Activated CD4-positive, CD25-positive, alpha-beta regulatory T cell treated with anti-CD3 and anti-CD28 coated beads, Interleukin-2, amount 50 U/mL, for 24 hours (primary cell): ENCODE data around the gene CXCL8.
"Not testable (repeated sequence)": the region's sequence is repeated elsewhere in the genome, so short reads cannot be mapped to it uniquely, and the experiment has no call there.

ENCODE experiments used
- ATAC-seq, 2 donors: fragments of 150-1000 bp; cut with Tn5 transposase; one replicate each; pipeline ENCODE4 v1.10.0; 2021; ENCODE audit warnings: mild to moderate bottlenecking in 1 of 2, moderate library complexity in 1 of 2

Gene CXCL8

GRCh38 chr4:73743795-73744194, 3.4 kb downstream of the CXCL8 start:
- ATAC-seq, result no peak

DNA sequence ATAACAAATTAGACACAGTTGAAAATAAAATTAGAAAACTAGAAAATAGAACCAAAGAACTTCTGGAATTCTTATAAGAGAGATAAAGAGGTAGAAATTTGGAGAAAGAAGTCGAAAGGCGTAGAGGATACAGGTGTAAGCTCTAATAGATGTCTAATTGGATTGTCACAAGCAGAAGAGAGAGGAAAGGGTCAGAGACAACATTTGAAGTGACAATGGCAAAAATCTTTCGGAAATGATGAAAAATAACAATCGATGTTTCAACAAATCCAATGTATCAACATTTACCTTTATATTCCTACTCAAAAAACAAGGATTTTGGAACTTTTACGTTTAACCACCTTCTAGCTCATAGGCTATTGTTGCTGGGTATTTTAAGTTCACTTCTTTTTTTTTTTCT, 3.8 kb downstream of the CXCL8 start:
- no peak for ATAC-seq

GRCh38 chr4:73750730-73751129, 10.4 kb downstream of the CXCL8 start:
- ATAC-seq, result no peak

DNA sequence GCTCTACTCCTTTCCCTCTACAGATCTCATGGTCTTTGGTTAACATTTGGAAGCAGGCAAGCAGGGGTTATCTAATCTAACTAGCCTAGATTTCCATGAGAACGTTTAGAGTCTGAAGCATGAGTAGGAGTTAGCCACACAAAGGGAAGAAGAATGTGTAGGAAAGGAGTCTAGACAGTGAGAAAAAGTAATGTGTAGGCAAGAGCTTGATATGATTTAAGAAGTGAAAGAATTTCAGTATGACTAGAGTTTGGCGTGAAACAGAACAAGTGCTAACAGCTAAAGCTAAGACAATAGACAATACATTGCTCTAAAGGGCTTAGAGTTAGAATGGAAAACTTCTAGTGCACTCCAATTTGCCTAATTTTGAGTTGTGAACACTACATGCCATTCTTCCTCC, 10.8 kb downstream of the CXCL8 start:
- ATAC-seq, result no peak

- no peak for ATAC-seq
These were observed 11.5 kb downstream of the CXCL8 start for GRCh38 chr4:73751830-73752229.

DNA sequence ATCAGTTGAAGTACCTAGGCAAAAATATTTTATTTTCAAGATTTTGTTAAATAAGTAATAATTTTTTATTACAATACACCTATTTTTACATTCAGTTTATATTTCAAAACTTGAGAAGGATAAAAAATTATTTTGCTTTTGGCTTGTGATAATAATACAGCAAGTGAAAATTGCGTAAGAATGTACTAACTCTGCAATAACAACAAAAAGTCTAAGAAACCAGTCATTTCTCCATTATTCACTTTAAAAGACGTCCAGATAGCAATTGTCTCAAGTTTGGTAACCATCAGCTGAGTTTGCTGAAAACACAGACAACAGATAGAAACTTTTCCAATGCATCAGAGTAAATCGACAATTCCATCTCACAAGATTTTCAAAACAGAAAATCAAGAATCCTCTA, 12.1 kb downstream of the CXCL8 start:
- no peak for ATAC-seq

DNA sequence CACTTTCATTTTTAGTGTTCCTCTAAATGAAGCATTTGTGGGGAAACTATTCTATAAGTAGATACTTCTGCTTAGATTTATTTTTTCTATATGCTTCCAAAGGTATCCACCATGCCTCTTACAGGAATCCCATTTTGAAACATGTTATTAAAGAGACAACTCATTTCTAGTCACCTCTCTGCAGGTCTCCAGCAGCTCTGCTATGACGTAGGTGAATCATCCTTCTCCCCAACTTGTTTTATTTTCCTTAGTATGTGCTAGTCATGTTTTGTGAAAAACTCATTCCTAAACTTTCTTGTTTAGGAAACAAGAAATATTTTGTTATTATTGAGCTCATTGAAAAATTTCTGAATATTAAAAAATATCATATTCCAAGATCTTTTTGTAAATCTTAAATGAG, 12.8 kb downstream of the CXCL8 start:
- no peak for ATAC-seq

- no peak for ATAC-seq
These were observed 14.6 kb downstream of the CXCL8 start for GRCh38 chr4:73754934-73755333.

- no peak for ATAC-seq
These were observed 19.0 kb downstream of the CXCL8 start for GRCh38 chr4:73759357-73759756.

DNA sequence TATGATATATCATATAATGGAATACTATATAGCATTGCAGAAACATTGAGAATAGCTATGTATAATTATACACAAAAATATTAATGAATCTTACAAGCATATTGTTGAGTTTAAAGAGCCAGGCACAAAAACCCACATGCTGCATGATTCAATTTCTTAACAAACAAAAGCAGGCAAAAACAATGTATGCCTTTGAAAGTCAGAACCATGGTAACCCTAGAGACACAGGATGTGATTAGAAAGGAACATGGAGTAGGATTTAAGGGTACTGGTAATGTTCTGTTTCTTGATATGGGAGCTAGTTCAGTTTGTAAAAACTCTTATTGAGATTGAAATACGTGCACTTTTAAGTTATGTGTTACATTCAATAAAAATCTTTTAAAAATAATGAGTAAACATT, 21.5 kb downstream of the CXCL8 start:
- no peak for ATAC-seq

DNA sequence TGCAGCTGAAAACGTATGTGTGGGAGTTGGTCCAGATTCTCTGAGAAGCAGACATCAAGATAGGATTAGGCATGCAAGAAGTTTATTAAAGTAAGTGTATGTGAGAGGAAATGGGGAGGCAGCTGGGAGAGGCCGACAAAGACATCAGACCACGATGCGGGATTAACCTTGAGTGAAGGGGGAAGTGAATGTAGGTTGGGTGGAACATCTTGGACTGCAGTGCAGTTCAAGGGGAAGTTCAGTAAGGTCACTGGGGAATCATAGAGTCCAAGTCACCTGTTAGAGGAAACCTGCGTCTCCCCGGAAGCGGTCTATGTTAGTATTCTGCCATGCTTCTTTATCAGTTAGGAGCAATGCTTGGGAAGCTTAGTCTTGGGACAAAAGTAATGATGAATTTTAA, 22.0 kb downstream of the CXCL8 start:
- no peak for ATAC-seq

DNA sequence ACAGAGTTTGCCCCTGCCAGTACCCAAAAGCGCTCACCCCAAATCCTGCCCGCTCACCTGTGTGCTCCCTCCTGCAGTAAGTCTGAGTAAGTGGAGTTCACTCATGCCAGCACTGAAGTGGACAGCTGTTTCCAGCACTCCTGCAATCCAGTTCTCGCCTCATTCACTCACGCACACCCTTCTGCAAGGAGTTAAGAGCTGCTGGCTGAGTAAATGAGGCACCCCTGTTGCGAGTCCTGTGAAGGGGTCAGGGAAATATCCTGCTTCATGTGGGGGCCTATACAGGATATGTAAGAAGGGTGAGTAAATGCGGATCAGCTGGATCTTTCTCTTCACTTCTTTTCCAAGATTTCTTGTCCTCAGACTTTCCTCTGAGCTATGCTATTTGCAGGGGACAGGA, 23.5 kb downstream of the CXCL8 start:
- ATAC-seq, result no peak

DNA sequence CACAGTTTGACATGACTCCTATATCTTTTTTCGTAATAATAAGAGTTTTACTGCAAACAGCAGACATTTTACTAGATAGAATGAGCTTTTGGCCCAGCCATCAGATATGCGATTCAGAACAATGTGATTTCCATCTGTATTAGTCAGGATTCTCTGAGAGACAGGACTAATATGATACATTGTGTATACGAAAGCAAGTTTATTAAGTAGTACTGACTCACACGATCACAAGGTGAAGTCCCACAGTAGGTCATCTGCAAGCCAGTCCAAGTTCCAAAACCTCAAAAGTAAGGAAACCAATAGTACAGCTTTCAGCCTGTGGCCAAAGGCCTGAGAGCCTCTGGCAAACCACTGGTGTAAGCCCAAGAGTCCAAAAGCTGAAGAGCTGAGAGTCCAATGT, 24.1 kb downstream of the CXCL8 start:
- ATAC-seq, result no peak

GRCh38 chr4:73765296-73765695, 24.9 kb downstream of the CXCL8 start:
- no peak for ATAC-seq

DNA sequence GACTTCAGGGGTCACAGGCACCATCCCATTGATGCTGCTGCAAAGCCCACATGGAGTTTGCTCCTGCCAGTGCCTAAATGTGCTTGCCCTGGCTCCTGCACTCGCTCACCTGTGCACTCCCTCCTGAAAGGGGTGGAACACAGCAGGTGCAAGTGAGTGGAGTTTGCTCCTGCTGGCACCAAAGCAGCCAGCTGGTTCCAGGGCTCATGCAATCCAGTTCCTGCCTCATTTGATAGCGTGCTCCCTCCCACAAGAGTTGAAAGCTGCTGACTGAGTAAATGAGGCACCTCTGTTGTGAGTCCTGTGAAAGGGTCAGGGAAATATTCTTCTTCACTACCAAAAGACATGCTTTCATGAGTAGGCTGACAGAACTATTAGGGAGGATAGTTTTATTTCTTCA, 30.5 kb downstream of the CXCL8 start:
- no peak for ATAC-seq

DNA sequence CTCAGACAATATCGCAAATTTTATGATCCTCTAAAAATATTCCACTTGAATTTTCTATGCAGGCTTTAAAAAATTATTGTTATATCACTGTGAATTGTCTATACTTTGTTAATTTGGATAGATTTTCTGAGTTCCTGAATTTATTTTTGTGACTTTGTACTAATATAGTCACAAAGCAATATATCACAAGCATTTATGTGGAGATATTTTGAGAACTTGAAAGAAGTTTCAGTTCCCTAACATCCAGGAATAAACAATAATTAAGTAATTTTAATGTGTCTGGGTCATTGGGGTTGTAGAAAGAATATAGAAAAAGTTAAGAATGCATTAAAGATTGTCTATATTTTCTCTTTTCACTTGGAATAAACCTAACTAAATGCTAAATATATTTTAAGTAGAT, 32.0 kb downstream of the CXCL8 start:
- ATAC-seq, result no peak

- ATAC-seq, result not testable (repeated sequence)
These were observed 34.0 kb downstream of the CXCL8 start for GRCh38 chr4:73774406-73774805.

GRCh38 chr4:73776321-73776729, 36.0 kb downstream of the CXCL8 start:
- no peak for ATAC-seq

- ATAC-seq, result no peak
These were observed 37.2 kb downstream of the CXCL8 start for GRCh38 chr4:73777612-73778011.

GRCh38 chr4:73780243-73780642, 39.9 kb downstream of the CXCL8 start:
- no peak for ATAC-seq

GRCh38 chr4:73780834-73781233, 40.5 kb downstream of the CXCL8 start:
- ATAC-seq, result no peak

DNA sequence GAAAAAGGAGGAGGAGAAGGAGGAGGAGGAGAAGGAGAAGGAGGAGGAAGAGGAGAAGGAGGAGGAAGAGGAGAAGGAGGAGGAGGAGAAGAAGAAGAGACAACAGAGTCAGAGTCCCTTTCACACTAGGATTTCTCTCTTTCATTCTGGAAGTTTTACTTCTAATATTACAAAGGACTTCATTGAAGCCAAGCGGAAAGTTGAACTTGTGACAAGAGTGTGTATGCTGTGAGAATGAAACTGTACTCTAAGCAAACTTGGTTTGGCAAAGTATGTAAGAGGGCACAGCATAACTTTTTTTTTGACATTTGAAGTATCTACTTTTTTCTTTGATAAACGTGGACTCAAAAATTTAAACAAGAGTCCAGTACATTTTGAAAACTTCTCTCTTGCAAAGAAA, 48.0 kb downstream of the CXCL8 start:
- no peak for ATAC-seq
